GM12878 (cell line): ENCODE results near the gene GKAP1.
"Not testable (repeated sequence)": the region's sequence is repeated elsewhere in the genome, so short reads cannot be mapped to it uniquely, and the experiment has no call there.

ENCODE experiments used
- JUND ChIP-seq: IDR thresholded peaks from 2 replicates; pipeline ENCODE4 v1.6.1; 2012; ENCODE audit warnings: low read depth, mild to moderate bottlenecking, low read length, improper control_type of control experiment, moderate library complexity
- NBN ChIP-seq: fragments of 450-650 bp; IDR thresholded peaks from 2 replicates; pipeline ENCODE4 v1.6.1; 2016
- NR2C1 ChIP-seq: fragments of 450-650 bp; IDR thresholded peaks from 2 replicates; pipeline ENCODE4 v1.6.1; 2017; ENCODE audit warnings: antibody characterized with exemption, mild to moderate bottlenecking, moderate library complexity
- SP1 ChIP-seq: IDR thresholded peaks from one replicate; pipeline ENCODE4 v1.6.1; 2011; ENCODE audit warnings: low read depth, low read length

DNA sequence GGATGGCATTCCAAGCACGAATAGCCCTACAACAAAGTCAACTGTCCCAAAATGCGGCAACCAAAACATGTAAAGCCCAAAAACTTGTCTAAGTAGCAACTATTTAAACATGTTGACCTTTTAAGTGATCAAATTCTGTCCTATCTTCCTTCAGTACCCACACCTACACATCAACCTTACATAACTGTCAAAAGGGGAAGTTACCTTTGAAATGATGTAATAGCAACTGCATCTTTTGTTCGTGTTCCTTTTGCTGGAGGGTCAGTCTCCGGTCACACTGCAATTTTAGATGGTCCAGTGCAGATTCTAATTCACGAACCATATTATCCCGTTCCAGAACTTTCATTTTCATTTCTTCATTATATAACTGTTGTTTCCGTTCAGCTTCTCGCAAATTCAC is 32.3 kb upstream of the GKAP1 start:
- TF ChIP-seq NR2C1, JUND, SP1, NBN: not testable (repeated sequence)
